SK-N-SH (cell line): ENCODE results near the gene CFAP74. TPM values are rescaled to one million over a fixed set of nuclear protein-coding genes. Genes with fewer than 3 reads are reported as not detected.

Experiments
- CTCF ChIA-PET: fragments of 300-600, 350-600 bp; formaldehyde crosslinking; extraction: SDS; loops from one replicate; lab custom pipeline; 2021; lab: Yijun Ruan, JAX
- POLR2A ChIA-PET: fragments of 350-600 bp; sonication (Branson Sonifier 250); formaldehyde crosslinking; extraction: SDS; loops from one replicate; lab custom pipeline; 2020; ENCODE audit warnings: antibody characterized with exemption, inconsistent platforms; lab: Yijun Ruan, JAX
- DNase-seq: peaks from one replicate; pipeline ENCODE4 v3.0.0; 2012
- H2AFZ ChIP-seq: fragments of 200-600 bp; sonication (generic); 2 replicates; pipeline ENCODE4 v1.8.1; 2016; ENCODE audit warnings: antibody characterized with exemption, mild to moderate bottlenecking, low read depth
- H3F3A ChIP-seq: fragments of 200-600 bp; sonication (generic); replicated peaks from 2 replicates; pipeline ENCODE3; 2016; ENCODE audit warnings: antibody characterized with exemption, mild to moderate bottlenecking; ENCODE audit not compliant: insufficient read depth
- H3K27ac ChIP-seq, 2 experiments: fragments of 200-500 bp in 1 of 2; fragments of 200-600 bp in 1 of 2; sonication (Bioruptor generic) in 1 of 2; sonication (generic), shearing (Covaris generic) in 1 of 2; 2 replicates each; pipeline versions ENCODE4 v1.5.1 to v1.6.1; 2014 to 2016; ENCODE audit warnings: low read depth in 2 of 2, inconsistent platforms in 1 of 2, low read length in 1 of 2, mild to moderate bottlenecking in 1 of 2, mixed read lengths in 1 of 2
- H3K27me3 ChIP-seq: fragments of 200-600 bp; sonication (generic), shearing (Covaris generic); 2 replicates; pipeline ENCODE4 v1.6.1; 2016; ENCODE audit warnings: mixed run types; ENCODE audit not compliant: insufficient read depth
- H3K36me3 ChIP-seq, 2 experiments: fragments of 200-500 bp in 1 of 2; fragments of 200-600 bp in 1 of 2; sonication (Bioruptor generic) in 1 of 2; sonication (generic) in 1 of 2; replicated peaks in 1 of 2; 2 replicates each; pipeline versions ENCODE3 to v1.5.1; 2014 to 2016; ENCODE audit warnings: low read length in 1 of 2, mild to moderate bottlenecking in 1 of 2; ENCODE audit not compliant: insufficient read depth in 2 of 2, control insufficient read depth in 1 of 2
- H3K4me1 ChIP-seq, 2 experiments: fragments of 200-500 bp in 1 of 2; fragments of 200-600 bp in 1 of 2; sonication (Bioruptor generic) in 1 of 2; sonication (generic), shearing (Covaris generic) in 1 of 2; 2 replicates each; pipeline versions ENCODE4 v1.5.1 to v1.6.1; 2014 to 2016; ENCODE audit warnings: low read depth in 1 of 2, low read length in 1 of 2, mixed run types in 1 of 2; ENCODE audit not compliant: insufficient read depth in 2 of 2, control insufficient read depth in 1 of 2
- H3K4me2 ChIP-seq: fragments of 200-600 bp; sonication (generic), shearing (Covaris generic); 2 replicates; pipeline ENCODE4 v1.6.1; 2017; ENCODE audit warnings: mixed run types
- H3K4me3 ChIP-seq, 2 experiments: fragments of 200-500 bp in 1 of 2; fragments of 200-600 bp in 1 of 2; sonication (Bioruptor generic) in 1 of 2; sonication (generic), shearing (Covaris generic) in 1 of 2; 2 replicates each; pipeline versions ENCODE4 v1.5.1 to v1.8.1; 2014 to 2016; ENCODE audit warnings: low read depth in 2 of 2, inconsistent platforms in 1 of 2, low read length in 1 of 2, mild to moderate bottlenecking in 1 of 2, mixed read lengths in 1 of 2, moderate library complexity in 1 of 2
- H3K79me2 ChIP-seq: fragments of 200-600 bp; sonication (generic); 2 replicates; pipeline ENCODE4 v1.8.1; 2017; ENCODE audit warnings: mild to moderate bottlenecking; ENCODE audit not compliant: insufficient read depth
- H3K9ac ChIP-seq: fragments of 200-600 bp; sonication (generic); 2 replicates; pipeline ENCODE4 v1.6.1; 2017; ENCODE audit warnings: mixed run types
- H3K9me2 ChIP-seq: fragments of 200-600 bp; sonication (generic); 2 replicates; pipeline ENCODE4 v1.6.1; 2017; ENCODE audit warnings: mixed run types
- H3K9me3 ChIP-seq: fragments of 200-600 bp; sonication (generic); 2 replicates; pipeline ENCODE4 v1.6.1; 2017; ENCODE audit warnings: mixed run types, mild to moderate bottlenecking, moderate library complexity
- H4K20me1 ChIP-seq: fragments of 200-600 bp; sonication (generic); 2 replicates; pipeline ENCODE4 v1.6.1; 2017; ENCODE audit warnings: mild to moderate bottlenecking, mixed run types; ENCODE audit not compliant: insufficient read depth
- CHD2 ChIP-seq: fragments of 150-350 bp; IDR thresholded peaks from 2 replicates; pipeline ENCODE4 v1.6.1; 2018; ENCODE audit warnings: low read length; ENCODE audit not compliant: partially characterized antibody
- EP300 ChIP-seq, 2 experiments: IDR thresholded peaks; 2 replicates each; pipeline versions ENCODE4 v1.4.0 to v1.6.1; 2012; ENCODE audit warnings: borderline replicate concordance in 1 of 2, low read depth in 1 of 2, low read length in 1 of 2
- FOSL2 ChIP-seq: IDR thresholded peaks from 2 replicates; pipeline ENCODE4 v1.4.0; 2012; ENCODE audit warnings: low read depth, mild to moderate bottlenecking, moderate library complexity, borderline replicate concordance
- GABPA ChIP-seq: IDR thresholded peaks from 2 replicates; pipeline ENCODE4 v1.4.0; 2012; ENCODE audit warnings: low read depth, mild to moderate bottlenecking
- GATA2 ChIP-seq: sonication (generic); formaldehyde crosslinking; IDR thresholded peaks from 2 replicates; pipeline ENCODE4 v1.5.0; 2020; ENCODE audit warnings: mild to moderate bottlenecking, missing genetic modification reagents
- MEF2A ChIP-seq: IDR thresholded peaks from 2 replicates; pipeline ENCODE4 v1.4.0; 2012; ENCODE audit warnings: low read depth, borderline replicate concordance
- RAD21 ChIP-seq: IDR thresholded peaks from 2 replicates; pipeline ENCODE4 v1.6.1; 2012; ENCODE audit warnings: mild to moderate bottlenecking, low read length
- RCOR1 ChIP-seq: fragments of 150-350 bp; IDR thresholded peaks from 2 replicates; pipeline ENCODE4 v1.6.1; 2017; ENCODE audit warnings: antibody characterized with exemption, low read length
- RFX5 ChIP-seq: IDR thresholded peaks from 2 replicates; pipeline ENCODE4 v1.6.1; 2012; ENCODE audit warnings: mild to moderate bottlenecking, improper control_type of control experiment, low read length
- RXRA ChIP-seq: IDR thresholded peaks from 2 replicates; pipeline ENCODE4 v1.4.0; 2012; ENCODE audit warnings: low read depth, mild to moderate bottlenecking, borderline replicate concordance
- SIN3A ChIP-seq: IDR thresholded peaks from 2 replicates; pipeline ENCODE4 v1.6.1; 2012; ENCODE audit warnings: low read depth, mild to moderate bottlenecking, low read length, moderate library complexity, borderline replicate concordance
- SMC3 ChIP-seq: IDR thresholded peaks from 2 replicates; pipeline ENCODE4 v1.6.1; 2012; ENCODE audit warnings: low read depth, low read length, improper control_type of control experiment
- TAF1 ChIP-seq: IDR thresholded peaks from 2 replicates; pipeline ENCODE4 v1.6.1; 2012; ENCODE audit warnings: low read depth, mild to moderate bottlenecking, low read length, moderate library complexity, borderline replicate concordance
- WGBS: methylation state at CpG from one replicate; pipeline ENCODE4 v1.1.6; 2017; ENCODE audit warnings: low lambda C conversion rate; 5-methylcytosine and 5-hydroxymethylcytosine counted together
- polyA plus RNA-seq, 3 experiments: library from polyadenylated mRNA; depleted of rRNA; stranded (reverse); fragments of >200 nt; gene quantifications; 2 replicates each; pipeline ENCODE4 v1.2.3, GENCODE V29; 2012
- TF ChIP-seq, protein P1 (sequence below): IDR thresholded peaks from 2 replicates; pipeline ENCODE4 v1.4.0; 2012; ENCODE audit warnings: low read depth, borderline replicate concordance
- TF ChIP-seq, protein P2 (sequence below): fragments of 150-350 bp; IDR thresholded peaks from 2 replicates; pipeline ENCODE4 v1.6.1; 2016; ENCODE audit warnings: mild to moderate bottlenecking, low read depth, low read length
- TF ChIP-seq, protein P3 (sequence below): fragments of 150-350 bp; IDR thresholded peaks from 2 replicates; pipeline ENCODE4 v1.6.1; 2017; ENCODE audit warnings: antibody characterized with exemption, low read length, low read depth, borderline replicate concordance
- TF ChIP-seq, protein P4 (sequence below): IDR thresholded peaks from 2 replicates; pipeline ENCODE4; 2012
- TF ChIP-seq, protein P5 (sequence below): IDR thresholded peaks from 2 replicates; pipeline ENCODE4 v1.4.0; 2012; ENCODE audit warnings: low read depth, borderline replicate concordance
- TF ChIP-seq, protein P6 (sequence below): IDR thresholded peaks from 2 replicates; pipeline ENCODE4 v1.6.1; 2012; ENCODE audit warnings: mild to moderate bottlenecking, low read depth, low read length, moderate library complexity

Gene CFAP74
- polyA plus RNA-seq, 1 of the 3 experiments (the other 2 are of a cell fraction), result not detected

DNA sequence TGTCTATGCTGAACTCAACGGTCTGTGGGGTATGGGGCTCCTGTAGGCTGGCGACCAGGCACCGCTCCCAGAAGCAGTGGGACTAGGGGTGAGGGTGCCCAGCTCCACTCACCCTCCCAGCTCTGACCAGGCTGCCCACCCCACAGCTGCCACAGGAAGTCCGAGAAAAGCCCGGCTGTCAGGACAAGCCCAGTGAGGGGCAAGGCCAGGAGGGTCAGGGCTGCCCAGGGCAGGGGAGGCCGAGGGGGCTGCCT lies 81.0 kb downstream of the CFAP74 start:
- TF ChIP-seq MEF2A, result no peak
- no peak for TF ChIP-seq EP300 (IDR thresholded peaks at IDR 0.05; ENCODE audit: borderline replicate concordance in 1 of 2, low read depth in 1 of 2, low read length in 1 of 2)
- TF ChIP-seq, protein P1, sequence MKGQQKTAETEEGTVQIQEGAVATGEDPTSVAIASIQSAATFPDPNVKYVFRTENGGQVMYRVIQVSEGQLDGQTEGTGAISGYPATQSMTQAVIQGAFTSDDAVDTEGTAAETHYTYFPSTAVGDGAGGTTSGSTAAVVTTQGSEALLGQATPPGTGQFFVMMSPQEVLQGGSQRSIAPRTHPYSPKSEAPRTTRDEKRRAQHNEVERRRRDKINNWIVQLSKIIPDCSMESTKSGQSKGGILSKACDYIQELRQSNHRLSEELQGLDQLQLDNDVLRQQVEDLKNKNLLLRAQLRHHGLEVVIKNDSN, result no peak
- TF ChIP-seq SMC3, result no peak
- no peak for TF ChIP-seq RCOR1
- TF ChIP-seq RXRA, result no peak
- no peak for TF ChIP-seq RAD21
- no peak for TF ChIP-seq CHD2
- no peak for TF ChIP-seq GATA2
- TF ChIP-seq RFX5, result no peak
- TF ChIP-seq, protein P2, sequence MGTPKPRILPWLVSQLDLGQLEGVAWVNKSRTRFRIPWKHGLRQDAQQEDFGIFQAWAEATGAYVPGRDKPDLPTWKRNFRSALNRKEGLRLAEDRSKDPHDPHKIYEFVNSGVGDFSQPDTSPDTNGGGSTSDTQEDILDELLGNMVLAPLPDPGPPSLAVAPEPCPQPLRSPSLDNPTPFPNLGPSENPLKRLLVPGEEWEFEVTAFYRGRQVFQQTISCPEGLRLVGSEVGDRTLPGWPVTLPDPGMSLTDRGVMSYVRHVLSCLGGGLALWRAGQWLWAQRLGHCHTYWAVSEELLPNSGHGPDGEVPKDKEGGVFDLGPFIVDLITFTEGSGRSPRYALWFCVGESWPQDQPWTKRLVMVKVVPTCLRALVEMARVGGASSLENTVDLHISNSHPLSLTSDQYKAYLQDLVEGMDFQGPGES, result no peak
- TF ChIP-seq, protein P3, sequence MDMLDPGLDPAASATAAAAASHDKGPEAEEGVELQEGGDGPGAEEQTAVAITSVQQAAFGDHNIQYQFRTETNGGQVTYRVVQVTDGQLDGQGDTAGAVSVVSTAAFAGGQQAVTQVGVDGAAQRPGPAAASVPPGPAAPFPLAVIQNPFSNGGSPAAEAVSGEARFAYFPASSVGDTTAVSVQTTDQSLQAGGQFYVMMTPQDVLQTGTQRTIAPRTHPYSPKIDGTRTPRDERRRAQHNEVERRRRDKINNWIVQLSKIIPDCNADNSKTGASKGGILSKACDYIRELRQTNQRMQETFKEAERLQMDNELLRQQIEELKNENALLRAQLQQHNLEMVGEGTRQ, result no peak
- TF ChIP-seq SIN3A, result no peak
- TF ChIP-seq, protein P4, sequence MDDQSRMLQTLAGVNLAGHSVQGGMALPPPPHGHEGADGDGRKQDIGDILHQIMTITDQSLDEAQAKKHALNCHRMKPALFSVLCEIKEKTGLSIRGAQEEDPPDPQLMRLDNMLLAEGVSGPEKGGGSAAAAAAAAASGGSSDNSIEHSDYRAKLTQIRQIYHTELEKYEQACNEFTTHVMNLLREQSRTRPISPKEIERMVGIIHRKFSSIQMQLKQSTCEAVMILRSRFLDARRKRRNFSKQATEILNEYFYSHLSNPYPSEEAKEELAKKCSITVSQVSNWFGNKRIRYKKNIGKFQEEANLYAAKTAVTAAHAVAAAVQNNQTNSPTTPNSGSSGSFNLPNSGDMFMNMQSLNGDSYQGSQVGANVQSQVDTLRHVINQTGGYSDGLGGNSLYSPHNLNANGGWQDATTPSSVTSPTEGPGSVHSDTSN, result no peak
- no peak for TF ChIP-seq TAF1
- TF ChIP-seq, protein P5, sequence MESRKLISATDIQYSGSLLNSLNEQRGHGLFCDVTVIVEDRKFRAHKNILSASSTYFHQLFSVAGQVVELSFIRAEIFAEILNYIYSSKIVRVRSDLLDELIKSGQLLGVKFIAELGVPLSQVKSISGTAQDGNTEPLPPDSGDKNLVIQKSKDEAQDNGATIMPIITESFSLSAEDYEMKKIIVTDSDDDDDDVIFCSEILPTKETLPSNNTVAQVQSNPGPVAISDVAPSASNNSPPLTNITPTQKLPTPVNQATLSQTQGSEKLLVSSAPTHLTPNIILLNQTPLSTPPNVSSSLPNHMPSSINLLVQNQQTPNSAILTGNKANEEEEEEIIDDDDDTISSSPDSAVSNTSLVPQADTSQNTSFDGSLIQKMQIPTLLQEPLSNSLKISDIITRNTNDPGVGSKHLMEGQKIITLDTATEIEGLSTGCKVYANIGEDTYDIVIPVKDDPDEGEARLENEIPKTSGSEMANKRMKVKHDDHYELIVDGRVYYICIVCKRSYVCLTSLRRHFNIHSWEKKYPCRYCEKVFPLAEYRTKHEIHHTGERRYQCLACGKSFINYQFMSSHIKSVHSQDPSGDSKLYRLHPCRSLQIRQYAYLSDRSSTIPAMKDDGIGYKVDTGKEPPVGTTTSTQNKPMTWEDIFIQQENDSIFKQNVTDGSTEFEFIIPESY, result no peak
- no peak for TF ChIP-seq FOSL2
- no peak for TF ChIP-seq GABPA
- TF ChIP-seq, protein P6, sequence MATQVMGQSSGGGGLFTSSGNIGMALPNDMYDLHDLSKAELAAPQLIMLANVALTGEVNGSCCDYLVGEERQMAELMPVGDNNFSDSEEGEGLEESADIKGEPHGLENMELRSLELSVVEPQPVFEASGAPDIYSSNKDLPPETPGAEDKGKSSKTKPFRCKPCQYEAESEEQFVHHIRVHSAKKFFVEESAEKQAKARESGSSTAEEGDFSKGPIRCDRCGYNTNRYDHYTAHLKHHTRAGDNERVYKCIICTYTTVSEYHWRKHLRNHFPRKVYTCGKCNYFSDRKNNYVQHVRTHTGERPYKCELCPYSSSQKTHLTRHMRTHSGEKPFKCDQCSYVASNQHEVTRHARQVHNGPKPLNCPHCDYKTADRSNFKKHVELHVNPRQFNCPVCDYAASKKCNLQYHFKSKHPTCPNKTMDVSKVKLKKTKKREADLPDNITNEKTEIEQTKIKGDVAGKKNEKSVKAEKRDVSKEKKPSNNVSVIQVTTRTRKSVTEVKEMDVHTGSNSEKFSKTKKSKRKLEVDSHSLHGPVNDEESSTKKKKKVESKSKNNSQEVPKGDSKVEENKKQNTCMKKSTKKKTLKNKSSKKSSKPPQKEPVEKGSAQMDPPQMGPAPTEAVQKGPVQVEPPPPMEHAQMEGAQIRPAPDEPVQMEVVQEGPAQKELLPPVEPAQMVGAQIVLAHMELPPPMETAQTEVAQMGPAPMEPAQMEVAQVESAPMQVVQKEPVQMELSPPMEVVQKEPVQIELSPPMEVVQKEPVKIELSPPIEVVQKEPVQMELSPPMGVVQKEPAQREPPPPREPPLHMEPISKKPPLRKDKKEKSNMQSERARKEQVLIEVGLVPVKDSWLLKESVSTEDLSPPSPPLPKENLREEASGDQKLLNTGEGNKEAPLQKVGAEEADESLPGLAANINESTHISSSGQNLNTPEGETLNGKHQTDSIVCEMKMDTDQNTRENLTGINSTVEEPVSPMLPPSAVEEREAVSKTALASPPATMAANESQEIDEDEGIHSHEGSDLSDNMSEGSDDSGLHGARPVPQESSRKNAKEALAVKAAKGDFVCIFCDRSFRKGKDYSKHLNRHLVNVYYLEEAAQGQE, result no peak
- Histone ChIP-seq H3K9me3 (no peaks in the 10 kb centered on the region), H3K36me3 (no peaks in the 10 kb centered on the region), H3K4me2 (no peak overlapping the region), H3K27ac (no peak overlapping the region), H3F3A (no peaks in the 10 kb centered on the region), H2AFZ (no peak overlapping the region), H3K4me3 (no peak overlapping the region), H4K20me1 (no peaks in the 10 kb centered on the region), H3K9ac (no peak overlapping the region), H3K4me1 (peaks cover 0 to 15% of the 10 kb centered on the region in 2 experiments; a peak in 1 of 4 replicates), H3K27me3 (no peaks in the 10 kb centered on the region), H3K9me2 (no peaks in the 10 kb centered on the region), H3K79me2 (no peaks in the 10 kb centered on the region)
- 100% methylated on average over 1 of the region's 6 CpGs for WGBS
- DNase-seq, result no peak
- POLR2A ChIA-PET, result no interaction called here
- CTCF ChIA-PET, result interaction anchor here (0.8 to 2.4 kb wide), 3 partner anchors 14 to 38 kb away, joined by 3 to 10 read pairs (median 3); no protein-coding TSS in a partner anchor
